NCI-H146 (cell line): ENCODE results near the gene TMEM217.

Experiments used
- DNase-seq: peaks from one replicate; lab custom pipeline; 2025; lab: John Stamatoyannopoulos, UW

The TMEM217 gene

GRCh38 chr6:37244430-37245310, 13.3 kb downstream of the TMEM217 start:
- DNase-seq = peak; percentile 86

DNA sequence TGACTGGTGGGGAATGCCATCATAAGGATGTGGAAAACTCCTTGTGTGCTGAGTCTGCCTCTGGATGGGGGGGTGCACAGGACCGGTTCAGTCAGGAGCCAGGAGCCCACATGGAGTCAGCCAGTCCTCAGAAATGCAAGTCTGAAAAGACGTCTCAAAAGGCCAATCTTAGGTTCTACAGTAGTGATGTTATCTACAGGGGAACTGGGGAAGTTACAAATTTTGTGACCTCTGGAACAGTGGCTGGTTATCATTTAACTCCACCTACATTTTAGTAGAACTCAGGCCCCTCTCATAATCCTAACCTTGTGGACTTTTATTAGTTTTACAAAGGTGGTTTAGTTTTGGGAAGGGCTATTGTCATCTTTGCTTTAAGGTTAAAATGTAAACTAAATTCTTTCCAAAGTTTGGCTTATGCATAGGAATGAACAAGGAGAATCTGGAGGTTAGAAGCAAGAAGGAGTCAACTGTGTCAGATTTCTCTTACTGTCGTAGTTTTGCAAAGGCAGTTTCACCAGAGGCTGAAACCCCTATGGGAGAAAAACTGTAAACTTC, 14.1 kb downstream of the TMEM217 start:
- no peak for DNase-seq

- no peak for DNase-seq
These were observed 14.7 kb downstream of the TMEM217 start for GRCh38 chr6:37243131-37243815.

GRCh38 chr6:37242429-37243052, 15.4 kb downstream of the TMEM217 start:
- DNase-seq = no peak

DNA sequence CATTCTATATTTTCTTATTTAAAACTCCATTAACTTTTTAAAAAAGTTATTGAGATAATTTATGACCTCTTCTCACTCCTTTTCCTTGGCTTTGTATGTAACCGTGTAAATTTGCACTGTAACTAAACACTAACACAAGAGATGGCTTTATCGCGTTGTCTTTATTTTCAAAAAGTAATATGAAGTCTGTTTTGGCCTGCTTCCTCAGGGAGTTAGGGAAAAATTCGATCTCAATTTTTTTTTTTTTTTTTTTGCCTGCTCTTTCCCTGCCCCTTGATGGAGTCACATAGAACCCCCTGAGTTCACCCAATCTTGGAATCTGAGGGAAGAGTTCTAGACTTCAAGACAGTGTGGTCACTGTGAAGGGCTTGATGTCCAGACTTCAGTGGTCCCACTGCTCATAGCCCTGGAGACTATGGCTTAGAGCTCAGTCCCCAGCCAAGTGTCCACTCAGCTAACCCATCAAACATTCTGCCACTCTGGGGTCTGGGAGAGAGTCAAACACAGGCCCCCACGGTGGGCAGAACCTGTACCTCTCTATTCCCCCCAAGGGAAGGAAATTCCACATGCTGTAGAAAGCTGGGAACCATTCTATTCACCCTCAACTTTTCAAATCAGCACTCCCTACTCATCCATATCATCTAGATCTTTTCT, 16.0 kb downstream of the TMEM217 start:
- no peak for DNase-seq

- DNase-seq = no peak
These were observed 16.8 kb downstream of the TMEM217 start for GRCh38 chr6:37241131-37241530.

DNA sequence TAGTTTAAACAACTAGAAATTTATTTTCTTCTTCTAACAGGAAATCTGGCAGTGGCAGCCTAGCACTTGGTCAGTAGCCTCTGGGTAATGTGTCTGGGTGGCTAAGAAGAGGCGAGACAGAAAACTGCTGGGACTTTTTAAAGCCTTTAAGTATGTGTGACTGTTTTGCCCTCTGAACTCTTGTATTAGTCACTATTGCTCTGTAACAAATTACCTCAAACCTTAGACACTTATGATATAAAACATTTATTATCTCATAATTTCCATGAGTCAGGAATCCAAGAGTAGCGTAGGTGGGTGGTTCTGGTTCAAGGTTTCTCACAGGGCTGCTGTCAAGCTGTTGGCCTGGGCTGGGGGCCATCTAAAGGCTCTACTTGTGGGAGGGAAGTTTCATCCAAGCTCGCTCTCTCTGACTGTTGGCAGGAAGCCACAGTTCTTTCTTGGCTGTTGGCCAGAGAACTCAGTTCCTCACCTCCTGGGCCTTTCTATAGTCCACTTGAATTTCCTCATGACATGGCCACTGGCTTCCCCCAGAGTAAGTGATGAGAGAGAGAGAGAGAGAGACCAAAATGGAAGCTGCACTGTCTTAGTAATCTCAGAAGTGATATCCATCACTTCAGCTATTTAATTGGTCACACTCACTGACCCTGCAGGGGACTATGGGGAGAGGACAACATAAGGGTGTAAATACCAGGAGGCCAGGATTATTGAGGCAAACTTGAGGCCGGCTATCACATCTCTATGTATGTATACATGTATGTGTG, 17.8 kb downstream of the TMEM217 start:
- peak; percentile 55 for DNase-seq

DNA sequence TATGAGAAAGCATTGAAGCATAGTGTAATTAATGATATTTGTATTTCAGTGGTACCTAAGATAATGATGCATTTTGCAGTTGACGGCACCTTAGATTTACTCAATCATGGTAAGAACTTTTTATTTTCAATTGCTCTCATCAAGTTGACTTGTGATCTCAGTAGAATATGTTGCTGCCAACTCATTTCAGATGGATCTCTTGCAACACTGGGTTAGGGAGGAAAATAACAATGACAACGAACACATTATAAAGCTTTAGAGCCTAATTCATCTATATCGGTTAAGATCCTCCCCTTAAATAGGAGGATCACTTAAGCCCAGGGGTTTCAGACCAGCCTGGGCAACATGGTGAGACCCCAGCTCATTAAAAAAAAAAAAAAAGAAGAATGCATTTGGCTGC, 18.4 kb downstream of the TMEM217 start:
- DNase-seq = no peak

GRCh38 chr6:37238381-37238780, 19.6 kb downstream of the TMEM217 start:
- DNase-seq = no peak

- no peak for DNase-seq
These were observed 20.2 kb downstream of the TMEM217 start for GRCh38 chr6:37237789-37238188.

DNA sequence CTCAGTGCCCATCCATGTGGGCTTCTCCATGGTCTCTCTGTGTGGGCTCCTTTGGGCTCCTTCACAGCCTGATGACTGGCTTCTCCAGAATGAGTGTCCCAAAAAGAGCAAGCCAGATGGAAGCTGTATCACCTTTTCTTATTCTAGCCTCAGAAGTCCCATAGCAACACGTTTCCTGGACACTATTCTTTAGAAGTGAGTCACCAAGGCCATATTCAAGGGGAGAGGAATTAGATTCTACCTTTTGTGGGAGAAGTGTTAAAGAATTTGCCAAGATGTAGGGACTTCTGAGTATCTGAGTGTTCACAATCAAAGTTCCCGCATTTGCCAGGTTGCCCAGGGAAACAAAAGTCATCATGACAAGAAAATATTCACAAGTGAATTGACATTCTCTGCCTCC, 21.0 kb downstream of the TMEM217 start:
- DNase-seq = no peak

- no peak for DNase-seq
These were observed 24.4 kb downstream of the TMEM217 start for GRCh38 chr6:37233541-37233940.

DNA sequence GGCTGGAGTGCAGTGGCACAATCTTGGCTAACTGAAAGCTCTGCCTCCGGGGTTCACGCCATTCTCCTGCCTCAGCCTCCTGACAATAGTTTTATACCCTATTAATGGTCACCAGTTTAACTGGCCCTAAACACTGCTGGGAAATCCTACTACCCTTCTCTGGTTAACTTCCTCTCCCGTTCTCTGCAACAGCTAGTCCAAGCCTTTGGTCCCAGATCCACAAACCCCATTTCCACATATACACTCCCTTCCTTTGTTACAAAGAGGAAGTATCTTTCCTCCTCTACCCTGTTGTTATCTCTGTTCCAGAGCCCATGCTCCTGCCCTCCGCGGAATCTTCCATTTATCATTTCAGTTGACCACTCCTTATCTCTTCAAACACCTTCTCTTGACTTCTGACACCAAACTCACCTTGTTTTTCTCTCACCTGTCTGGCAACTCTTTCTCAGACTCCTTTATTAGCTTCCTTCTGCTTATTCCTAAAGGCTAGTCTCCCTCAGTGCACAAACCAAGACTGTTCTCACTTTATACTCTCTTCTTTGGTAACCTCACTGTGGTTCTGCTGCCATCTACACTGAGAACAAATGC, 25.4 kb downstream of the TMEM217 start:
- no peak for DNase-seq

DNA sequence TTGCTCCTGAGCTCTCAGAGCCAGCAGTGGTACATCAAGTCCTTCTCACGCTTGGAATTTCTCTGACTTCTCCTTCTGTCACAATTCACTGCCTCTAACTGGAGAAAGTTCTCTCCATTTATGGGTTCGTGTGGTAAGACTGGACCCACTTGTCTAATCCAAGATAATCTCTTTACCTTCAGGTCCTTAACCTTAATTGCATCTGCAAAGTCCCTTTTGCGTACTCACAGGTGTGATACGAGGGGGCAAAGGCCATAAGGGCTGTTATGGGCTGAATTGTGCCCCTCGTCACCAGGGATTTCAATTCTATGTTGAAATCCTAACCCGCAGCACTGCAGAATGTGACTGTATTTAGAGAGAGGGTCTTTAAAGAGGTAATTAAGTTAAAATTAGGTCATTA, 27.8 kb downstream of the TMEM217 start:
- DNase-seq = no peak

GRCh38 chr6:37225350-37226169, 32.4 kb downstream of the TMEM217 start:
- peak; percentile 29 for DNase-seq

- no peak for DNase-seq
These were observed 35.0 kb downstream of the TMEM217 start for GRCh38 chr6:37222992-37223391.

DNA sequence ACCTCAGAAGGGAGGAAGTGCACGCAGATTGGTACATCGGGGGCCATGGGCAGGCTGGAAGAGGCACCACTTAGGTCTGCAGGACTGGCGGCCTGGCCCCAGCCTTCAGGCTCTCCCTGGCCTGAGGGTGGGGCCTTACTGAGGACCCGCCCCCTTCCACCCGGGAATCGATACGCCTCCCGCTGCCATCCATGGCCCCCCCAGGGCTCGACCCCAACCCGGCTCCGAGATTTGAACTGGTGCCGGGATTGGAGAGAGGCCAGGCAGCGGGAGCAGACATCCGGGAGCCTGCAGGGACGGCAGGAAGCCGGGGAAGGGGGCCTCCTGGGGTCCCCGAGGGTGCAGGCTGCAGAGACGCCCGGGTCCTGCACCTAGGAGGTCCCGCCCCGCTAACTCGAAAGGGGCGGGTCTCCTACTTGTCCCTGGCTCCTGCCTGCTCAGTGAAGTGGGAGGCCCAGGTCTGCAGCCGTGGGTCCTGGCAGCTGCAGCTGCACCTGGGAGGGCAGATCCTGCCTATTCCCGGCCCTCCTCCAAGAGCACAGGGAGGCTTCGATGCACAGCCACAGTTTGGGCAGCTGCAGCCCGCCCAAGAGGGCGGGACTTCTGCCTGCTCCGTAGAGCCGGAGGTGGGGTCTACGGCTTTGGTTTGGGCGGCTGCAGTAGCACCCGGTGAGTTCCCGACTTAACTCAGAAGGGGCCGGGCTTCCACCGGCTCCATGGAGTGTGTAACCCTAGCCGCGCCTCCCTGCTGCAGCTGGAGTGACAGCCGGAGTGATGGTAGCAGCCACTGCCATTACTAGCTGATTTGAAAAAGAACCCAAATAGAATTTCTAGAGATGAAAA, 35.6 kb downstream of the TMEM217 start:
- peak; percentile 100 for DNase-seq

GRCh38 chr6:37221585-37222124, 36.3 kb downstream of the TMEM217 start:
- DNase-seq = no peak

- no peak for DNase-seq
These were observed 39.4 kb downstream of the TMEM217 start for GRCh38 chr6:37218511-37218910.
